ENCODE data around the gene WNK4.
"Not testable (repeated sequence)": the region's sequence is repeated elsewhere in the genome, so short reads cannot be mapped to it uniquely, and the experiment has no call there.

Gene WNK4

GRCh38 chr17:42750739-42751344 is 29.6 kb upstream of the WNK4 start:
- peaks cover 8% of the 10 kb centered on the region for H3K4me1 ChIP-seq (ENCODE audit: control insufficient read depth, insufficient read depth, low read length)
- no peak overlapping the region for H3K4me3 ChIP-seq (ENCODE audit: insufficient read depth, low read depth, low read length)
- H3K27ac ChIP-seq (ENCODE audit: insufficient read depth, low read depth, low read length, poor library complexity, severe bottlenecking): no peak overlapping the region
- 87 to 91% methylated on average over 3 of the region's 3 CpGs for WGBS, 2 experiments
- no peaks in the 10 kb centered on the region for H3K9me3 ChIP-seq (ENCODE audit: control insufficient read depth, low read length)
- H3K36me3 ChIP-seq (ENCODE audit: control insufficient read depth, insufficient read depth, low read length): no peaks in the 10 kb centered on the region
- peaks cover 9% of the 10 kb centered on the region for H3K27me3 ChIP-seq (ENCODE audit: control insufficient read depth, insufficient read depth, low read length, poor library complexity, severe bottlenecking)

GRCh38 chr17:42751628-42752027 is 28.8 kb upstream of the WNK4 start:
- H3K4me1 ChIP-seq (ENCODE audit: control insufficient read depth, insufficient read depth, low read length): peaks cover 8% of the 10 kb centered on the region
- H3K27me3 ChIP-seq (ENCODE audit: control insufficient read depth, insufficient read depth, low read length, poor library complexity, severe bottlenecking): peaks cover 4% of the 10 kb centered on the region

GRCh38 chr17:42754782-42755181 is 25.6 kb upstream of the WNK4 start:
- H3K4me1 ChIP-seq (ENCODE audit: control insufficient read depth, insufficient read depth, low read length): peaks cover 8% of the 10 kb centered on the region
- H3K27me3 ChIP-seq (ENCODE audit: control insufficient read depth, insufficient read depth, low read length, poor library complexity, severe bottlenecking): peaks cover 18% of the 10 kb centered on the region
- H3K9me3 ChIP-seq (ENCODE audit: control insufficient read depth, low read length): no peaks in the 10 kb centered on the region
- H3K27ac ChIP-seq (ENCODE audit: insufficient read depth, low read depth, low read length, poor library complexity, severe bottlenecking): no peak overlapping the region
- no peak overlapping the region for H3K4me3 ChIP-seq (ENCODE audit: insufficient read depth, low read depth, low read length)
- H3K36me3 ChIP-seq (ENCODE audit: control insufficient read depth, insufficient read depth, low read length): no peaks in the 10 kb centered on the region
- 85 to 95% methylated on average over 3 of the region's 3 CpGs for WGBS, 2 experiments

More at GRCh38 chr17:42751628-42752027, 28.8 kb upstream of the WNK4 start:
- no peaks in the 10 kb centered on the region for H3K36me3 ChIP-seq (ENCODE audit: control insufficient read depth, insufficient read depth, low read length)
- 97 to 98% methylated on average over 7 of the region's 7 CpGs for WGBS, 2 experiments
- no peak overlapping the region for H3K27ac ChIP-seq (ENCODE audit: insufficient read depth, low read depth, low read length, poor library complexity, severe bottlenecking)
- H3K9me3 ChIP-seq (ENCODE audit: control insufficient read depth, low read length): no peaks in the 10 kb centered on the region
- no peak overlapping the region for H3K4me3 ChIP-seq (ENCODE audit: insufficient read depth, low read depth, low read length)

GRCh38 chr17:42759982-42760651 is 20.3 kb upstream of the WNK4 start:
- H3K4me3 ChIP-seq (ENCODE audit: insufficient read depth, low read depth, low read length): peak overlapping the region; percentile 45

GRCh38 chr17:42760652-42761581 is 19.5 kb upstream of the WNK4 start, which contains the start of gene RAMP2:
Gene RAMP2 (plus strand): TSS chr17:42761227. CDS start chr17:42761262, 35 bp downstream.
- Histone ChIP-seq H3K9me3 (ENCODE audit: control insufficient read depth, low read length) (no peaks in the 10 kb centered on the region), H3K27ac (ENCODE audit: insufficient read depth, low read depth, low read length, poor library complexity, severe bottlenecking) (no peak within 1 kb of the TSS), H3K4me1 (ENCODE audit: control insufficient read depth, insufficient read depth, low read length) (peaks cover 6% of the 10 kb centered on the region), H3K36me3 (ENCODE audit: control insufficient read depth, insufficient read depth, low read length) (no peaks in the 10 kb centered on the region), H3K27me3 (ENCODE audit: control insufficient read depth, insufficient read depth, low read length, poor library complexity, severe bottlenecking) (peaks cover 51% of the 10 kb centered on the region), H3K4me3 (ENCODE audit: insufficient read depth, low read depth, low read length) (peak within 1 kb of the TSS; percentile 45)
- 3% methylated on average over 91 to 92 of the region's 92 CpGs for whole genome bisulfite sequencing, 2 experiments

More at GRCh38 chr17:42759982-42760651, 20.3 kb upstream of the WNK4 start:
- Histone ChIP-seq H3K36me3 (ENCODE audit: control insufficient read depth, insufficient read depth, low read length) (no peaks in the 10 kb centered on the region), H3K27ac (ENCODE audit: insufficient read depth, low read depth, low read length, poor library complexity, severe bottlenecking) (no peak overlapping the region), H3K27me3 (ENCODE audit: control insufficient read depth, insufficient read depth, low read length, poor library complexity, severe bottlenecking) (peaks cover 51% of the 10 kb centered on the region), H3K4me1 (ENCODE audit: control insufficient read depth, insufficient read depth, low read length) (peaks cover 6% of the 10 kb centered on the region), H3K9me3 (ENCODE audit: control insufficient read depth, low read length) (no peaks in the 10 kb centered on the region)
- WGBS, 2 experiments: 65 to 69% methylated on average over 11 of the region's 11 CpGs

GRCh38 chr17:42761638-42762037 is 18.8 kb upstream of the WNK4 start:
- H3K4me1 ChIP-seq (ENCODE audit: control insufficient read depth, insufficient read depth, low read length): peaks cover 6% of the 10 kb centered on the region
- H3K27me3 ChIP-seq (ENCODE audit: control insufficient read depth, insufficient read depth, low read length, poor library complexity, severe bottlenecking): peaks cover 51% of the 10 kb centered on the region
- no peaks in the 10 kb centered on the region for H3K9me3 ChIP-seq (ENCODE audit: control insufficient read depth, low read length)
- H3K4me3 ChIP-seq (ENCODE audit: insufficient read depth, low read depth, low read length): peak overlapping the region; percentile 45
- H3K27ac ChIP-seq (ENCODE audit: insufficient read depth, low read depth, low read length, poor library complexity, severe bottlenecking): no peak overlapping the region
- WGBS, 2 experiments: 78% methylated on average over 12 of the region's 12 CpGs
- H3K36me3 ChIP-seq (ENCODE audit: control insufficient read depth, insufficient read depth, low read length): no peaks in the 10 kb centered on the region

- 91 to 93% methylated on average over 6 of the region's 6 CpGs for WGBS, 2 experiments
- no peaks in the 10 kb centered on the region for H3K4me1 ChIP-seq (ENCODE audit: control insufficient read depth, insufficient read depth, low read length)
- H3K27me3 ChIP-seq (ENCODE audit: control insufficient read depth, insufficient read depth, low read length, poor library complexity, severe bottlenecking): peaks cover 20% of the 10 kb centered on the region
- no peak overlapping the region for H3K4me3 ChIP-seq (ENCODE audit: insufficient read depth, low read depth, low read length)
- no peaks in the 10 kb centered on the region for H3K36me3 ChIP-seq (ENCODE audit: control insufficient read depth, insufficient read depth, low read length)
- H3K27ac ChIP-seq (ENCODE audit: insufficient read depth, low read depth, low read length, poor library complexity, severe bottlenecking): no peak overlapping the region
- no peaks in the 10 kb centered on the region for H3K9me3 ChIP-seq (ENCODE audit: control insufficient read depth, low read length)
These were observed 14.3 kb upstream of the WNK4 start for GRCh38 chr17:42766124-42766523.

GRCh38 chr17:42767512-42767911 is 12.9 kb upstream of the WNK4 start:
- Histone ChIP-seq H3K4me1 (ENCODE audit: control insufficient read depth, insufficient read depth, low read length) (no peaks in the 10 kb centered on the region), H3K9me3 (ENCODE audit: control insufficient read depth, low read length) (no peaks in the 10 kb centered on the region), H3K4me3 (ENCODE audit: insufficient read depth, low read depth, low read length) (no peak overlapping the region), H3K27me3 (ENCODE audit: control insufficient read depth, insufficient read depth, low read length, poor library complexity, severe bottlenecking) (peaks cover 6% of the 10 kb centered on the region), H3K36me3 (ENCODE audit: control insufficient read depth, insufficient read depth, low read length) (no peaks in the 10 kb centered on the region), H3K27ac (ENCODE audit: insufficient read depth, low read depth, low read length, poor library complexity, severe bottlenecking) (no peak overlapping the region)

GRCh38 chr17:42768006-42768405 is 12.4 kb upstream of the WNK4 start:
- H3K4me1 ChIP-seq (ENCODE audit: control insufficient read depth, insufficient read depth, low read length); H3K27ac ChIP-seq (ENCODE audit: insufficient read depth, low read depth, low read length, poor library complexity, severe bottlenecking); H3K4me3 ChIP-seq (ENCODE audit: insufficient read depth, low read depth, low read length); H3K27me3 ChIP-seq (ENCODE audit: control insufficient read depth, insufficient read depth, low read length, poor library complexity, severe bottlenecking); H3K9me3 ChIP-seq (ENCODE audit: control insufficient read depth, low read length); H3K36me3 ChIP-seq (ENCODE audit: control insufficient read depth, insufficient read depth, low read length): not testable (repeated sequence)
- 89 to 92% methylated on average over 9 of the region's 9 CpGs for WGBS, 2 experiments

GRCh38 chr17:42769964-42770363 is 10.4 kb upstream of the WNK4 start:
- not testable (repeated sequence) for H3K4me3 ChIP-seq (ENCODE audit: insufficient read depth, low read depth, low read length); H3K9me3 ChIP-seq (ENCODE audit: control insufficient read depth, low read length); H3K27ac ChIP-seq (ENCODE audit: insufficient read depth, low read depth, low read length, poor library complexity, severe bottlenecking); H3K36me3 ChIP-seq (ENCODE audit: control insufficient read depth, insufficient read depth, low read length); H3K4me1 ChIP-seq (ENCODE audit: control insufficient read depth, insufficient read depth, low read length); H3K27me3 ChIP-seq (ENCODE audit: control insufficient read depth, insufficient read depth, low read length, poor library complexity, severe bottlenecking)
- WGBS, 2 experiments: 90 to 91% methylated on average over 9 to 10 of the region's 10 CpGs
